ENCODE data around the gene LRRC51.
"Not testable (repeated sequence)": the region's sequence is repeated elsewhere in the genome, so short reads cannot be mapped to it uniquely, and the experiment has no call there.

Gene LRRC51

GRCh38 chr11:72141066-72141465, 60.4 kb downstream of the LRRC51 start:
- no peak for DNase-seq

GRCh38 chr11:72142086-72142485, 61.4 kb downstream of the LRRC51 start:
- not testable (repeated sequence) for DNase-seq

- not testable (repeated sequence) for DNase-seq
Observed at GRCh38 chr11:72142543-72142942, 61.9 kb downstream of the LRRC51 start.

DNA sequence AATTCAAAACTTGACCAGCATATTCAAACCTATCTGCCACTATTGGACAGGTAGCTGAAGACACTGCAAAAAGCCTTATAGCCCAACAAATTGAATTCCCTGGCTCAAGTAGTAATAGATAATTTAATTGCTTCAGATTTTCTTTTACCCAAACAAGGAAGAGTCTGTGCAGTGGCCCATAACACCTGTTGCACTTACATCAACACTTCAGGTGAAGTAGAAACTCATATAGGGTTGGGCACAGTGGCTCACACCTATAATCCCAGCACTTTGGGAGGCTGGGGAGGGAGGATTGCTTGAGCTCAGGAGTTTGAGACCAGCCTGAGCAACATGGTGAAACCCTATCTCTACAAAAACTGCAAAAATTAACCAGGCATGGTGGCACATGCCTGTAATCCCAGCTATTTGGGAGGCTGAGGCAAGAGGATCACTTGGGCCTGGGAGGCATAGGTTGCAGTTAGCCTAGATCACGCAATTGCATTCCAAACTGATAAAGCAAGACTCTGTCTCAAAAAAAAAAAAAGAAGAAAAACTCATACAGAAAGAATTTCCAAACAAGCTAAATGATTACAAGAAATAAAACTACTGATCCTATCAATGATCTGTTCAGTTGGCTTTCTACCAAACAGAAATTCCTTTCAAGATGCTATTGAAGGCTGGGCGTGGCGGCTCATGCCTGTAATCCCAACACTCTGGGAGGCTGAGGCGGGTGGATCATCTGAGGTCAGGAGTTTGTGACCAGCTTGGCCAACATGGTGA, 64.3 kb downstream of the LRRC51 start:
- no peak for DNase-seq
